ENCODE results near the gene RBMS3. TPM values are rescaled to one million over a fixed set of nuclear protein-coding genes. Genes with fewer than 3 reads are reported as not detected.

RBMS3 gene
- total and polyA plus RNA-seq, 2 of the 8 experiments (the other 6 are each of a cell fraction or from before 2014, with no cell fraction given) = 3.7 to 6.9 TPM

DNA sequence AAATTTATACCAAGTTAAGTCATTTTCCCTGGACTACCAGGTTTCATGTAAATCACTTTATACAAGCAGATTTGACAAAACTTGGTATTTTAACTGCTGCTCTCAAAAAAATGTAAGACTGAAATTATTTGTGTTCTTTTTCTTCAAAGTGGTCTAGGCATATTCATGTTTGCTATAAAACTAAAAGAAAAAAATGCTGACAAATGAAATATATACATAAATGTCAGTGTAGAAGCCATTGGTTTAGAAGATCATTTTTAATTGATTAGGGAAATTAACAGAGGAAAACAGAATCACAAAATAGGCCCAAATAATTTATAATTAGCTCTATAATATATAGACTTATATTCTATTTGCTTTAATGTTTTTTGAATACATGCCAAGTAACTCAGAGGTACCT lies 523.2 kb downstream of the RBMS3 start:
- H3K56ac ChIP-seq (replicated peaks; ENCODE audit: insufficient read length, low read depth, low read length) = no peak overlapping the region
- no peak overlapping the region for H3K4me3 ChIP-seq (ENCODE audit: extremely low read depth in 1 of 4, insufficient read depth in 2 of 4, low read depth in 3 of 4, low read length in 4 of 4)
- POLR2A ChIA-PET (ENCODE audit: partially characterized antibody) = no interaction called here
- no peak overlapping the region for H3K23ac ChIP-seq (ENCODE audit: insufficient read length)
- no peaks in the 10 kb centered on the region for H3K9me3 ChIP-seq (ENCODE audit: insufficient read depth in 2 of 2, low read depth in 1 of 2, low read length in 1 of 2)
- H2AK5ac ChIP-seq (ENCODE audit: low read depth, low read length) = no peak overlapping the region
- H3K36me3 ChIP-seq (ENCODE audit: control insufficient read depth in 2 of 4, insufficient read depth in 4 of 4, low read length in 3 of 4) = no peaks in the 10 kb centered on the region
- no peak overlapping the region for H2BK20ac ChIP-seq (ENCODE audit: low read length)
- TF ChIP-seq, protein P1, sequence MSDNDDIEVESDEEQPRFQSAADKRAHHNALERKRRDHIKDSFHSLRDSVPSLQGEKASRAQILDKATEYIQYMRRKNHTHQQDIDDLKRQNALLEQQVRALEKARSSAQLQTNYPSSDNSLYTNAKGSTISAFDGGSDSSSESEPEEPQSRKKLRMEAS (IDR thresholded peaks at IDR 0.05) = no peak
- TF ChIP-seq CHD2 (IDR thresholded peaks at IDR 0.05; ENCODE audit: low read length) (no peak), SP1 (IDR thresholded peaks at IDR 0.05; ENCODE audit: low read depth, low read length) (no peak), ZNF274 (IDR thresholded peaks at IDR 0.05; ENCODE audit: borderline replicate concordance, extremely low read depth, low read length) (no peak)
- H3K79me1 ChIP-seq (ENCODE audit: low read depth, low read length) = no peaks in the 10 kb centered on the region
- no peak overlapping the region for H3K27ac ChIP-seq (ENCODE audit: low read depth, low read length)
- no peak overlapping the region for H3K14ac ChIP-seq (ENCODE audit: insufficient read length)
- no peak overlapping the region for H2BK15ac ChIP-seq (ENCODE audit: low read length)
- CTCF ChIA-PET (ENCODE audit: partially characterized antibody) = no interaction called here
- H3K4me2 ChIP-seq (ENCODE audit: insufficient read depth in 1 of 2, low read depth in 2 of 2, low read length in 2 of 2) = no peak overlapping the region
- H4K8ac ChIP-seq (ENCODE audit: extremely low read depth, insufficient read depth, low read length) = no peak overlapping the region
- no peak overlapping the region for H4K5ac ChIP-seq (ENCODE audit: insufficient read length, low read depth, low read length)
- no peak overlapping the region for H3K18ac ChIP-seq (ENCODE audit: extremely low read depth, low read length)
- H4K20me1 ChIP-seq (replicated peaks in 1 of 2; ENCODE audit: control insufficient read depth in 1 of 2, insufficient read depth in 2 of 2, low read length in 2 of 2) = no peaks in the 10 kb centered on the region
- H3K4me1 ChIP-seq (replicated peaks in 1 of 4; ENCODE audit: control insufficient read depth in 3 of 4, insufficient read depth in 4 of 4, low read length in 3 of 4) = no peaks in the 10 kb centered on the region
- H3K9ac ChIP-seq (replicated peaks in 1 of 4; ENCODE audit: extremely low read depth in 1 of 4, low read depth in 3 of 4, low read length in 3 of 4) = no peak overlapping the region
- FAIRE-seq (no peak), DNase-seq (ENCODE audit: low read depth in 1 of 2, low spot score in 2 of 2) (no peak)
- no peak overlapping the region for H2BK12ac ChIP-seq (ENCODE audit: low read depth, low read length)
- no peak overlapping the region for H3K4ac ChIP-seq (replicated peaks; ENCODE audit: insufficient read length, low read depth, low read length)
- no peak overlapping the region for H2AFZ ChIP-seq (ENCODE audit: low read length)
- H4K91ac ChIP-seq (replicated peaks; ENCODE audit: insufficient read length, low read length) = no peak overlapping the region
- no peak overlapping the region for H2BK120ac ChIP-seq (replicated peaks; ENCODE audit: low read depth, low read length)
- no peaks in the 10 kb centered on the region for H3K79me2 ChIP-seq (ENCODE audit: control insufficient read depth in 1 of 2, insufficient read depth in 2 of 2, low read length in 2 of 2)
- no peak overlapping the region for H2BK5ac ChIP-seq (ENCODE audit: low read depth, low read length)
- no peaks in the 10 kb centered on the region for H3K27me3 ChIP-seq (replicated peaks in 1 of 4; ENCODE audit: control insufficient read depth in 3 of 4, extremely low read depth in 1 of 4, insufficient read depth in 3 of 4, low read length in 3 of 4)
- H3K23me2 ChIP-seq (ENCODE audit: low read depth, low read length) = no peaks in the 10 kb centered on the region
